ENCODE measurements around the gene MRPL12. TPM values are rescaled to one million over a fixed set of nuclear protein-coding genes. Genes with fewer than 3 reads are reported as not detected.
A peak's percentile ranks its signal among the peaks of the same experiment; 100 is the strongest.

The MRPL12 gene
- total and polyA plus RNA-seq, 2 of the 13 experiments (the other 11 are each of a cell fraction or from before 2014, with no cell fraction given): 39.1 to 94.1 TPM

DNA sequence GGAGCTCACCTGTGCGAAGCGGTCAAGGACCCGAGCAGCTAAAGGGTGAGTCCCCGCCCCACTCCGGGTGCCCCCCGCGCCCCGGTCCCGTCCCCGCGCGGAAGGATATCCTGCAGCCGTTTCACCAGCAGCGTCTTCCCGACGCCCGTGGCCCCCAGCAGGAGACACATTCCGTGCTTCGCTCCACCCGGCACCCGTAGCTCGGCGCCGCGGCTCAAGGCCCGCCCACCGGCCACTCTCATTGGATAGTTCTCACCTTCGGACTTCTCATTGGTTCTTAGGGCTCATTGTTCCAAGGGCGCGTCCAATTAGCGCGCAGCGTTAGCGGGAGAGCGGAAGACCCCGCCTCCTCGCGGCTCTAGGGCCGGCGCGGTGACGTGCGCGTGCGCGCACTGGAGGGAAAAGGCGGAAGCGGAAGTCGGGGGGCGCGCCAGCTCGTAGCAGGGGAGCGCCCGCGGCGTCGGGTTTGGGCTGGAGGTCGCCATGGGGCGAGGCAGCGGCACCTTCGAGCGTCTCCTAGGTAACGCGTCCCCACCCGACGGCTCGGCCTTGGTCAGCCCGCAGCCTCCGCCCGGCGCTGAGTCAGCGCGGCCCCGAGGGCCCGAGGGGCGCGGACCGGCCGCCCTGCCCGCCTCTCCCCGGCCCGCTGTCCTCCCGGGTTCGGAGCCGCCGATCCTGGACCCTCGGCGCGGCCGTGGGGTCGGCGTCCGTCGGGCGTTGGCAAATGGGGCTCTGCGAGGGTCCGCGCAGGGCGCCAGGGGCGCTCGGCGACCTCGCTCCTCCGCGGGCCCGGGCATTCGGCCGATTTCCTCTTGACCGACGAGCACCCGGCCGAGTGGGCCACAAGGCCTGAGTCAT lies 19.4 kb upstream of the MRPL12 start, which contains the start of the genes ARL16 and HGS (continued):
- TF ChIP-seq ZBTB1 (CRISPR knock-in tag; IDR thresholded peaks at IDR 0.05; ENCODE audit: borderline replicate concordance): no peak
- TF ChIP-seq ZNF629 (CRISPR knock-in tag; conservative IDR thresholded peaks at IDR 0.05): 0 out of 2 replicates have a peak, but pooled peaks have one; percentile 8
- TF ChIP-seq NAIF1 (CRISPR knock-in tag; IDR thresholded peaks at IDR 0.05; ENCODE audit: borderline replicate concordance): no peak
- peak; percentile 40 for TF ChIP-seq FOSL2 (CRISPR knock-in tag; IDR thresholded peaks at IDR 0.05)
- TF ChIP-seq SAFB2 (CRISPR knock-in tag; IDR thresholded peaks at IDR 0.05; ENCODE audit: borderline replicate concordance, low read depth): peak; percentile 63; the same call in 1 of the 2 replicates
- TF ChIP-seq EEA1 (CRISPR knock-in tag; IDR thresholded peaks at IDR 0.05; ENCODE audit: borderline replicate concordance): peak; percentile 81; the same call in 1 of the 2 replicates
- TF ChIP-seq ZNF281 (CRISPR knock-in tag; IDR thresholded peaks at IDR 0.05; ENCODE audit: borderline replicate concordance): no peak
- TF ChIP-seq, protein P1, sequence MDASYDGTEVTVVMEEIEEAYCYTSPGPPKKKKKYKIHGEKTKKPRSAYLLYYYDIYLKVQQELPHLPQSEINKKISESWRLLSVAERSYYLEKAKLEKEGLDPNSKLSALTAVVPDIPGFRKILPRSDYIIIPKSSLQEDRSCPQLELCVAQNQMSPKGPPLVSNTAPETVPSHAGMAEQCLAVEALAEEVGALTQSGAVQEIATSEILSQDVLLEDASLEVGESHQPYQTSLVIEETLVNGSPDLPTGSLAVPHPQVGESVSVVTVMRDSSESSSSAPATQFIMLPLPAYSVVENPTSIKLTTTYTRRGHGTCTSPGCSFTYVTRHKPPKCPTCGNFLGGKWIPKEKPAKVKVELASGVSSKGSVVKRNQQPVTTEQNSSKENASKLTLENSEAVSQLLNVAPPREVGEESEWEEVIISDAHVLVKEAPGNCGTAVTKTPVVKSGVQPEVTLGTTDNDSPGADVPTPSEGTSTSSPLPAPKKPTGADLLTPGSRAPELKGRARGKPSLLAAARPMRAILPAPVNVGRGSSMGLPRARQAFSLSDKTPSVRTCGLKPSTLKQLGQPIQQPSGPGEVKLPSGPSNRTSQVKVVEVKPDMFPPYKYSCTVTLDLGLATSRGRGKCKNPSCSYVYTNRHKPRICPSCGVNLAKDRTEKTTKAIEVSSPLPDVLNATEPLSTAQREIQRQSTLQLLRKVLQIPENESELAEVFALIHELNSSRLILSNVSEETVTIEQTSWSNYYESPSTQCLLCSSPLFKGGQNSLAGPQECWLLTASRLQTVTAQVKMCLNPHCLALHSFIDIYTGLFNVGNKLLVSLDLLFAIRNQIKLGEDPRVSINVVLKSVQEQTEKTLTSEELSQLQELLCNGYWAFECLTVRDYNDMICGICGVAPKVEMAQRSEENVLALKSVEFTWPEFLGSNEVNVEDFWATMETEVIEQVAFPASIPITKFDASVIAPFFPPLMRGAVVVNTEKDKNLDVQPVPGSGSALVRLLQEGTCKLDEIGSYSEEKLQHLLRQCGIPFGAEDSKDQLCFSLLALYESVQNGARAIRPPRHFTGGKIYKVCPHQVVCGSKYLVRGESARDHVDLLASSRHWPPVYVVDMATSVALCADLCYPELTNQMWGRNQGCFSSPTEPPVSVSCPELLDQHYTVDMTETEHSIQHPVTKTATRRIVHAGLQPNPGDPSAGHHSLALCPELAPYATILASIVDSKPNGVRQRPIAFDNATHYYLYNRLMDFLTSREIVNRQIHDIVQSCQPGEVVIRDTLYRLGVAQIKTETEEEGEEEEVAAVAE (CRISPR knock-in tag; IDR thresholded peaks at IDR 0.05; ENCODE audit: borderline replicate concordance): peak; percentile 79
- peak; percentile 90 for TF ChIP-seq ASH2L (IDR thresholded peaks at IDR 0.05; ENCODE audit: insufficient read length, low read depth, low read length)
- peak; percentile 66; the same call in 1 of the 2 replicates for TF ChIP-seq BRD4 (CRISPR knock-in tag; IDR thresholded peaks at IDR 0.05)
- TF ChIP-seq ZNF343 (CRISPR knock-in tag; IDR thresholded peaks at IDR 0.05): peak; percentile 67
- peak; percentile 98 for TF ChIP-seq SAP130 (CRISPR knock-in tag; IDR thresholded peaks at IDR 0.05; ENCODE audit: low read depth)
- no peak for TF ChIP-seq KDM3A (CRISPR knock-in tag; IDR thresholded peaks at IDR 0.05; ENCODE audit: low read depth)
- no peak for TF ChIP-seq ZNF20 (CRISPR knock-in tag; IDR thresholded peaks at IDR 0.05)
- TF ChIP-seq ZNF83 (CRISPR knock-in tag; IDR thresholded peaks at IDR 0.05; ENCODE audit: borderline replicate concordance): no peak
- no peak for TF ChIP-seq NR2F2 (IDR thresholded peaks at IDR 0.05; ENCODE audit: borderline replicate concordance, low read depth)
- no peak for TF ChIP-seq ZNF75D (CRISPR knock-in tag; IDR thresholded peaks at IDR 0.05; ENCODE audit: borderline replicate concordance)
- TF ChIP-seq ZSCAN30 (CRISPR knock-in tag; IDR thresholded peaks at IDR 0.05): no peak
- TF ChIP-seq, protein P2, sequence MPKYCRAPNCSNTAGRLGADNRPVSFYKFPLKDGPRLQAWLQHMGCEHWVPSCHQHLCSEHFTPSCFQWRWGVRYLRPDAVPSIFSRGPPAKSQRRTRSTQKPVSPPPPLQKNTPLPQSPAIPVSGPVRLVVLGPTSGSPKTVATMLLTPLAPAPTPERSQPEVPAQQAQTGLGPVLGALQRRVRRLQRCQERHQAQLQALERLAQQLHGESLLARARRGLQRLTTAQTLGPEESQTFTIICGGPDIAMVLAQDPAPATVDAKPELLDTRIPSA (CRISPR knock-in tag; IDR thresholded peaks at IDR 0.05; ENCODE audit: borderline replicate concordance): no peak

Data from HepG2 (cell line).